ENCODE data around the gene APOE. TPM values are rescaled to one million over a fixed set of nuclear protein-coding genes. Genes with fewer than 3 reads are reported as not detected.
"Not testable (repeated sequence)": the region's sequence is repeated elsewhere in the genome, so short reads cannot be mapped to it uniquely, and the experiment has no call there.

The APOE gene
- total and polyA plus RNA-seq, 2 of the 13 experiments (the other 11 are each of a cell fraction or from before 2014, with no cell fraction given), result 1,328 to 1,470 TPM

GRCh38 chr19:44913512-44914432 is 8.2 kb downstream of the APOE start (continued):
- TF ChIP-seq, protein P1, sequence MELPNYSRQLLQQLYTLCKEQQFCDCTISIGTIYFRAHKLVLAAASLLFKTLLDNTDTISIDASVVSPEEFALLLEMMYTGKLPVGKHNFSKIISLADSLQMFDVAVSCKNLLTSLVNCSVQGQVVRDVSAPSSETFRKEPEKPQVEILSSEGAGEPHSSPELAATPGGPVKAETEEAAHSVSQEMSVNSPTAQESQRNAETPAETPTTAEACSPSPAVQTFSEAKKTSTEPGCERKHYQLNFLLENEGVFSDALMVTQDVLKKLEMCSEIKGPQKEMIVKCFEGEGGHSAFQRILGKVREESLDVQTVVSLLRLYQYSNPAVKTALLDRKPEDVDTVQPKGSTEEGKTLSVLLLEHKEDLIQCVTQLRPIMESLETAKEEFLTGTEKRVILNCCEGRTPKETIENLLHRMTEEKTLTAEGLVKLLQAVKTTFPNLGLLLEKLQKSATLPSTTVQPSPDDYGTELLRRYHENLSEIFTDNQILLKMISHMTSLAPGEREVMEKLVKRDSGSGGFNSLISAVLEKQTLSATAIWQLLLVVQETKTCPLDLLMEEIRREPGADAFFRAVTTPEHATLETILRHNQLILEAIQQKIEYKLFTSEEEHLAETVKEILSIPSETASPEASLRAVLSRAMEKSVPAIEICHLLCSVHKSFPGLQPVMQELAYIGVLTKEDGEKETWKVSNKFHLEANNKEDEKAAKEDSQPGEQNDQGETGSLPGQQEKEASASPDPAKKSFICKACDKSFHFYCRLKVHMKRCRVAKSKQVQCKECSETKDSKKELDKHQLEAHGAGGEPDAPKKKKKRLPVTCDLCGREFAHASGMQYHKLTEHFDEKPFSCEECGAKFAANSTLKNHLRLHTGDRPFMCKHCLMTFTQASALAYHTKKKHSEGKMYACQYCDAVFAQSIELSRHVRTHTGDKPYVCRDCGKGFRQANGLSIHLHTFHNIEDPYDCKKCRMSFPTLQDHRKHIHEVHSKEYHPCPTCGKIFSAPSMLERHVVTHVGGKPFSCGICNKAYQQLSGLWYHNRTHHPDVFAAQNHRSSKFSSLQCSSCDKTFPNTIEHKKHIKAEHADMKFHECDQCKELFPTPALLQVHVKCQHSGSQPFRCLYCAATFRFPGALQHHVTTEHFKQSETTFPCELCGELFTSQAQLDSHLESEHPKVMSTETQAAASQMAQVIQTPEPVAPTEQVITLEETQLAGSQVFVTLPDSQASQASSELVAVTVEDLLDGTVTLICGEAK (IDR thresholded peaks at IDR 0.05), result not testable (repeated sequence)
- TF ChIP-seq, protein P1 (CRISPR knock-in tag; IDR thresholded peaks at IDR 0.05), result 0 out of 2 replicates have a peak, but pooled peaks have one; percentile 13
- 0 out of 2 replicates have a peak, but pooled peaks have one; percentile 3 for TF ChIP-seq HINFP (CRISPR knock-in tag; IDR thresholded peaks at IDR 0.05; ENCODE audit: low read depth)
- TF ChIP-seq RERE (CRISPR knock-in tag; IDR thresholded peaks at IDR 0.05; ENCODE audit: low read depth), result 0 out of 2 replicates have a peak, but pooled peaks have one; percentile 8
- peak; percentile 37; the same call in 1 of the 2 replicates for TF ChIP-seq HNF1B (CRISPR knock-in tag; IDR thresholded peaks at IDR 0.05)
- TF ChIP-seq SOX13 (IDR thresholded peaks at IDR 0.05), result not testable (repeated sequence)
- peak in 1 of 2 experiments; percentile 51; a peak in 2 of 4 replicates for TF ChIP-seq SOX13 (CRISPR knock-in tag; conservative IDR thresholded peaks at IDR 0.05 in 1 of 2, IDR thresholded peaks at IDR 0.05 in 1 of 2)
- TF ChIP-seq NR2F6 (IDR thresholded peaks at IDR 0.05), result peak; percentile 74
- peak; percentile 48; the same call in 1 of the 2 replicates for TF ChIP-seq NR2F6 (CRISPR knock-in tag; IDR thresholded peaks at IDR 0.05)

All from HepG2 (cell line).